HG03439 (cell line): ENCODE data around the gene CUL1.
"Not testable (repeated sequence)": the region's sequence is repeated elsewhere in the genome, so short reads cannot be mapped to it uniquely, and the experiment has no call there.

ENCODE experiments used
- ATAC-seq: cut with Tn5 transposase; IDR thresholded peaks from one replicate; pipeline ENCODE4 v1.9.1; 2021; ENCODE audit warnings: mild to moderate bottlenecking, moderate library complexity; ENCODE audit not compliant: unreplicated experiment

Gene CUL1

DNA sequence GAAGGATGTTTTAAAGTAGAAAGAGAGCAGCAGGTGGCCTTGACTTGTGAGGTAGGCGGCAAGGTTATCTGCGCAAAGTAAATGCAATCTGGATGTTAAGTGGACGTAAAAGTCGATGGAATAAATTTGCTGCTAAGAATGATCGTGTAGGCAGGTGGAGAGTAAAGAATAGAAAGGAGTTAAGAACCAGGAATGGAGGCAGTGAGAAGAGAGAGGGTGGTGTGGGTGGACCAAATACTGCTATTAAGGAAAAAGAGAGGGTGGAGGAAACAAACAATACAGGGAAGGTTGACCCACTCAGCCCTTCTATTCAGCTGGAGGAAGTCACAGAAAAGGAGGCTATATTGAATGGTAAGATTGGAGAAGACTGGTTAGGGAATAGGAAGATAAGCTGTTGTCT lies 1.9 kb upstream of the CUL1 start:
- no peak for ATAC-seq

DNA sequence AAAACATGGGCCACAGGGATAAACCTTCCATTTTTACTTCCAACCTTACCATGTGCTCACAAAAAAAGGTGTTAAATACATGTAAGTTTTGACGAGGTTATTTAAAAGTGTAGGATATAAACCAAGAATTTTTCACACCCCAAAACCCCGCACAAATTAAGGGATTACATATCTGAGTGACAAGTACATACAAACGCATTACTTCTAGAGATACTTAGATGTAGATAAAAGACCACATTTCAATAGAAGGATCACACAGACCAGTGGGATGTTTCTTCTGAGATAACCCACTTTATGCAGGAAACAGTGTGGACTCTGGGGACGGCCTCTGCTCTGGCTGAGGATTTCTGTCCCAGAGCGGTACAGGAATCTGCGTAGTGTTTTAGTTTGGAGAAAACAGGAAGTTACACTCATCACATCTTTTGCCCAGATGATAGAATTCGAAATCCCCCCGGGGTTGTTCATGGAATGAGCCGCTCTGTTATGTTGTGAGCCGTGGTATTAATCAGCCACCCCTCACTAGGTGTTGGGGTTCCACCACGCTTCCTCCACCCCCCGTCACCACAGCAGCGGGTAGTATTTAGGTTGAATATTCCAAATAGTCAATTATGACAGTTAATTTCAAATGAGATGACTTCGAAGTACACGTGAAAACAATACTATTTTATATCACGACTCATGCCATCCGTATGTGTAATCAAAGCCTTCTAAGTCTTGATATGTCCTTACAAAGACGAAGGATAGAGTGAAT lies 1.3 kb upstream of the CUL1 start:
- ATAC-seq: no peak

DNA sequence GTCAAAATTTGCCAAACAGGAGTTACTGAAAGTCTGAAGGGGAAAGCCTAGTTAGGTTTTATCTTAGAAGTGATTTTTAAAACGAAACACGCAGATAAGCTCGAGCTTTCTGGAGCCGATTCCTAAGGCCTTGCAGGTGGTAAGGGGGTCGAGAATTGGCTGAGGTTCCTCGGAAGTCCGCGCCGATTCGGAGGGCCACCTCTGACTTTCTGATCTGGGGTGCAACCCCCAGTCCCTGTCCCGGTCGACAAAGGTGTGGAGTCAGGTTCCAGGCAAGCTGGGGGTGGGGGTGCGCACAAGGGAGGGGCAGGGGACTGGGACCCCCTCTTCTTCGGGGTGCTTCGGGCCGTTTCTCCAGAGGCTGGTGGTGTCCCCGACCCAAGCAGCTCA lies 701 bp upstream of the CUL1 start:
- ATAC-seq: no peak

DNA sequence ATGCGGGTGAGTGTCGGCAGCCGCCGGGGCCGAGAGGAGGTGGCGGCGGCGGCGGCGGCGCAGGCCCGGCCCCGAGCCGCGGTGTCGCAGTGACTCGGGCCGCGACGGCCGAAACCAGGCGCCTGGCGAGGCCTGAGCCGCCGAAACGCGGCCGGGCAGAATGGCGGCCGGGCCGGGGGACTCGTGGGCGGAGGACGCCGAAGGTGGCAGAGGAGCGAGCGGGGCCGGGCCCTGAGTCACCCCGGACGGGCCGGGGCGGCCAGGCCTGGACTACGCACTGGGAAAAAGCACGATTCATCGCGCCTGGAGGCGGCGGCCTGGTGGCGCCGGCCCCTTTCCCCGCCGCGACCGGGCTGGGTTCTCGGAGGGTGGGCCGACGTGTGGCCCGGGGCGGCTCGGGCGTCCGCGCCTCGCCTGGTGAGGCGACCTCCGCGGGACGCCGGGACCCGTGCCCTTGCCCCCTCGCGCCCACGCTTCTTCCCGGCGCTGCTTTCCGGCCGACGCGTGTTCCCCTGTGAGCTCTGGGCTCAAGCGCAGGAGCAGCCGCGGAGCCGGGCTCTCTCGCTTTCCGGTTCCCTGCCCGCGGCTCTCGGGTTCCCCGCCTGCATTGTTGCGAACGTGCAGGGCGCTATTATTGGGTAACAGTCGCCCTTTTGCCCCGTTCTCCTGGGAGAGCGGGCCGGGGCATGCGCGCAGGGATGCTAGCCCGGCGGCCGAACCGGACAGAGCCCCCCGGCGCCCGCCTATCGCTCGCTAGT lies 500 bp downstream of the CUL1 start:
- ATAC-seq: peak; percentile 48

DNA sequence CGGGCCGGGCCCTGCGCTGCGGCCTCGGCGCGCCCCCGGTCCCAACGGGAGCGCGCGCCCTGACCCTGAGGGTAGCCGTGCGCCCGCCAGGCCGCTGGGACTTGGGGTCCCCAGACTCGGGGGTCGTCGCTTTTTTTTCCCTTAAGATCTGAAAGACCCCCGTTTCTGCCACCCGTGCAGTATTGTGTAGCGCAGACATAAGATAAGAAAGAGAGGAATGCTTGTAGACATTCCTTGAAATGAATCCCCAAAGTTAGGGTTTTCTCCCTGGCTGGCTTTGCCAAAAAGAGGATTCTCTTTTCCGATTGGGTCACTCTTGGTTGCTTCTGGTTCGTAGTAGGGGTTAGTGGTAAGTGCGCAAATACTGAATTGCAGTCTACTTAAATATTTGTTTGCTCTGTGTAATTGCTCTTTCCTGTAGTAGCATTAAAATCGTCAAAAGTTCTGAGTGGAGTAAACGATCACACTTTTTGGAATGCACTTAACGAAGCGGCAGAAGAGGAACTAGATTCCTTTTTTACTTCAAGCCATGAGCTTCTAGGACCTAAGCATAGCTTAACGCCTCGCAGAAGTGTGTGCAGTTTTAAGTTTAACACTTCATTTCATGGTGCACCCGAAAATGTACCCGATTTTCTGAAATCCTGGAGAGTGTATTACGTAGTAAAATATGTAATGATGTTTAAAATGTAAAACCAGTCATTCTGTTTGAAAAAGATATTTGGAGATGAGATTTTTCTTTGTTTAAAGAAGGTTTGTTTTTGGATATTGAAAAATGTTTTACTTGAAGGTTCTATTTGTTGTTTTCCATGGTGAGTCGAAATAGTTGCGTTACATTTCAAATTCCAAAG lies 1.3 kb downstream of the CUL1 start:
- ATAC-seq: peak; percentile 35

DNA sequence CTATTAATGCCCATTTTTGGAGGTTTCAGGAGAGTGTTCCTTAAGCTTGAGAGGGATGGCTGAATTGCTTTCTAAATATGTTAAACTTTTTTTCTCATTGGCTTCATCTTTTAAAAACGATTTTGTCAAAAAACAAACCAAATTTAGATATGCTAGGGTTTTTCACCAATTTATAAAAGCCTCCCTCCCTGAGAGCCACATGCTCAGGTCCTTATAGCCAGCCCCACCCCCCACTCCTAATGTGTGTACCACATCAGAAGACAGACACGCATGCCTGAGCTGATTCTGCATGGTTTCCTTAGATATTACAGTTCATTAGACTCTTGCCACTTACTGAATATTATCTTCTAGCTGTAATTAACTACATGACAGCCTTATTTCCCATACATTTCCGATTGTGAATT lies 2.0 kb downstream of the CUL1 start:
- no peak for ATAC-seq

DNA sequence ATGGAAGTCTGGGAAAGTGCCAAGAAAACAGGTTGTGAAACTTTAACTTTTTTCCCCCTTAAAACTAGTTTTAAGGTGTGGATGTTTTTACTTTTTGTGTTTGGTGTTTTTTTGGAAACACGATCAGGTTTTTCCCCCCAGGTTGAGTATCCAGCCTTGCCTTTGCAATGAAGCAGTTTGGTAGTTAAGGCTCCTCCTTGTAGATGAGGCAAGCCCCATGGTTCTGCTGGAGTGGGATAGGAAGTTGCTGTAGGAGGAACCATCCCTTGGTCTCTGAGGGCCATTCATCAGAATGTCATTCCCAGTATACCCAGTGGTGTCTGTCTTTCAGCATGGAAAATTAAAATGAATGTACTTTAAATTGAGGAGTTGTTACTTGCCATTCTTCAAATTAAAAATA lies 2.7 kb downstream of the CUL1 start:
- no peak for ATAC-seq

DNA sequence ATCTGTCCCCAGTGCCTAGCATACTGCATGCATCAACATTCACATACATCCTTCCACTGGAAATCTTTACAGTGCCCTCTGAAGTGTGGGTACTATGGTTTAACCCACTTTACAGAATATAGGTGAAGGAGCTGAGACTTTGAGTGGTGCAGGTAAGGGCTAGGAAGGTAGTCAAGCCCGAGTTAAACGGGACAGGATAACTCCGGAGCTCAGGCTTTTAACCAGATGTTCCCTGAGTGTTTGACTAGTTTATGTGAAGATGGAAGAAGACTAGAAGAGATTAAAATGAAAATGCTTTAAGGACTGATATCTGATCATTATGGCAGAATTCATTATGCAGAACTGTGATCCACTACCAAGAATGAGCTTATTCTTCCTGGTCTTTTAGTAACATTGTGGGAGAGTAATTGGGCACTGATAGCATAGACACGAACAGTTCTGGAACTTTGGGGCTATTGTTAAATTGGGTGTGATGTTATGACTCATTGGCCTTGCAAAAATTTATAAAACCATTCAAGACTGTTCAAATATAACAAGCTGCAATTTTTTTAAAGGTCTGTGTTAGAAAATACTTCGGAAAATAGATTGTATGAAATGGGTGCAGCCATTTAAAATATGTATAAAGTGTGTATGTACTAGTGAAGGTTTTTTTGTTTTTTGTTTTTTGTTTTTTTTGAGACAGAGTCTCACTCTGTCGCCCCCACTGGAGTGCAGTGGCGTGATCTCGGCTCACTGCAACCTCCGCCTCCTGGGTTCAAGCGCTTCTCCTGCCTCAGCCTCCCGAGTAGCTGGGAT lies 4.4 kb downstream of the CUL1 start:
- no peak for ATAC-seq

DNA sequence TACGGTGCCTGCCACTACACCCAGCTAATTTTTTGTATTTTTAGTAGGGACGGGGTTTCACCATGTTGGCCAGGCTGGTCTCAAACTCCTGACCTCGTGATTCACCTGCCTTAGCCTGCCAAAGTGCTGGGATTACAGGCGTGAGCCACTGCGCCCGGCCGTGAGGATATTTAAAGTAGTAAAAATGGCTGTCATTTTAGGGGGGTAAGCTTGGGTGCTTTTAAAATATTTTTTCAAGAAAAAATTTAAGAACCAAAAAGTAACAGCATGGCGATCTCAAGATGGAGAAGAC lies 4.9 kb downstream of the CUL1 start:
- not testable (repeated sequence) for ATAC-seq

DNA sequence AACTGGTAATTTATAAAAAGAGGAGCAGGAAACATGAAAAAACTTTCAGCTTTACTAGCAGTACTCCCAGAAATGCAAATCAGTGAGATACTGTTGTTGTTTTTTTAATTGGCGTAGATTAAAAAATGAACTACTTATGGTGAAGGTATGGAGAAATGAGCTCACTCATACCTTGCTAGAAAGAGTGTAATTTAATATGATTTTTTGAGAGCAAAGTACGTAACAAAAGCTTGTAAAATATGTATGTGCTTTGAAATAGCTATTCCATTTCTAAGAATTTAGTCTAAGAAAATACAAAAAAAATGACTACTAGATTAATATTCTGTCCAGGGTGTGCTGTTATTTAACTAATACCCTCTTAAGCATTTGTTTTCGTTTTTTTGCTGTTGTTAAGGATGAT lies 5.5 kb downstream of the CUL1 start:
- ATAC-seq: no peak

DNA sequence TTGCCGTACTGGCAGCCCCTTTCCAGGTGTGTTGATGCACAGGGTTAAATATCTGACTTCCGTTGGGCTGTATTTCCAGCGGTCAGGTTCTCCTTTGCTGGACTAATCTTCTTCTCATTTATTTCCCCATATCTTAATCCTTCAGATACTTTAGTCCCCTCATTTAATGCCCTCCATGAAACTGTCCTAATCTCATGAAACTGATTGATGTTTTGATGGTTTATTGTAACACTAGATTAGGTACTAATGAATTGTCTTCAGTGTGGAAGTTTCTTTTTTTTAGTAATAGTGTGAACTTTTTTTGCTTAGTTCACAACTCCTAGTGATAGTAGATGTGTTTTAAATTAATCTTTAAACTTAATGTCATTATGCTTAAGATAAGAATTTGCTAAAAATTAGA lies 6.3 kb downstream of the CUL1 start:
- ATAC-seq: no peak

DNA sequence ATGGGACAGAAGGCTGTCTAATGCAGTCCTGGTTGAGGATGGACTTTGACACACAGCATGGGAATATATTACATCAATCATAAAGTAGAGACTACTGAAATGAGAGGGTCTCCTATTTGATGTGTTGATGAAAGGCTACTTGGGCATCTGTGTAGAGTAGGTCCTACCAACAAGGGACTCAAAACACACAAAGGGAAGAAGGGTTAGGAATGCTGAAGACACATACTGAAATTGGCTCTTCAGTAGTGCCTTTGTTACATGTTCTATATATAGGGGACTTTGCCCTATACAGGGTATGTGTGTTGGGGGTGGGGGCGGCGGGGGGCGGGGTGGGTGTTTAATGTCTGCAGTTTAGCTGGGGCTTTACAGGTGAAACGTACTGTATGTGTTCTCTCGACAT lies 7.7 kb downstream of the CUL1 start:
- ATAC-seq: no peak

DNA sequence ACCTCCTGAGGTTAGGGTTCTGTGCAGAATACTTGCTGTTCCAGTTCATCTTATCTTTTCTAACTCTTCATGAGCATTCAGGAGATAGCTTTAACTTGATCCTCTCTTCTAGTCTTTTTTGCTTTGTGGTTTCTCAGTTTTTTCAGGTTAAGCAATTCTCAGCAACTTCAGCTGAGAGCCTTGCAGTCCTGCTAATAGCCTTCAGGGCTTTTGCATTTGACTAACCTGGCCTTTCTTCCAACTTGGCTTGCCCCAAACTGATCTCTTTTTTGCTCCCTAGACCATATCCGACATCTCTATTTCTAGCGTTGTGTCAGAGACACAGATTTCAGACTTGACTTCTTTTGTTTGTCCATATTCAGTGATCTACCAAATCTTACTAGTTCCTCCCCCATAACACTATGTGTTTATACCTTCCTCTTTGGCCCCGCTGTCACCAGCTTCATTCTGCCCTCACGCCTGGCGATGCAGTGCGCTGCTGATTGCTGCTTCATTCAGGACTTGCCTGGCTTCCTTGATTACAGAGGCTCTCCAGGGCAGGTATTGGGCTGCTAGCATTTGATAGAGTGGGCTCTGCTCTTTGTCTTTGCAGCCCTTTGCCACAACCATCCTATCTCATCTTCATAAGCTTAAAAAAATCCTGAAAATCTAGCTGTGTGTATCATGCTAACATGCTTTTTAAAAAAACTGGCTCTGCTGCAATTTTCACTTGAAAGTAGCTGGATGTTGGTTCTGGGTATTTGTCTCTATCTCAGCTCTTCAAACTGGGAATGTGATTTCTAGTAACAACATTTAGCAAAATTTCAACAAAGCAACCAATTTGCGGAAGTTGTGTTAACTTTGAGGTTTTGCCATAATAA lies 9.6 kb downstream of the CUL1 start:
- no peak for ATAC-seq

DNA sequence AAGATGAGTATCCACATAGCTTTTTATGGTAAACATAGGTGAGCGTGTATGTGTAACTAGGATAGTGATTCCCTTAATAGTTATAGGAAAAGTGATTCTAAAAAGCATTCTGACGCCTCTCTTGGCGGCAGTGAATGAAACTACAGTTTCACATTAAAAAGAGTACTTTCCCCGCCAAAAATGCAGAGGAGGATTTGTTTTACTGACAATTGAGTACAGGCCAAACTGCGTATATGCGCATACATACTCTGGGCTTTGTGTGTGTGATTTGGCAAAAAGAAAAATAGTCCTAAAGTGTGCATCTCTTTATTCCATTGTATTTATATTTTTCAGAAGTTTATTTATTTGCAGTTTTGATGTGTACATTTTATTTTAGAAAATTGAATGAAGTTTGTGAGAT lies 10.3 kb downstream of the CUL1 start:
- no peak for ATAC-seq

DNA sequence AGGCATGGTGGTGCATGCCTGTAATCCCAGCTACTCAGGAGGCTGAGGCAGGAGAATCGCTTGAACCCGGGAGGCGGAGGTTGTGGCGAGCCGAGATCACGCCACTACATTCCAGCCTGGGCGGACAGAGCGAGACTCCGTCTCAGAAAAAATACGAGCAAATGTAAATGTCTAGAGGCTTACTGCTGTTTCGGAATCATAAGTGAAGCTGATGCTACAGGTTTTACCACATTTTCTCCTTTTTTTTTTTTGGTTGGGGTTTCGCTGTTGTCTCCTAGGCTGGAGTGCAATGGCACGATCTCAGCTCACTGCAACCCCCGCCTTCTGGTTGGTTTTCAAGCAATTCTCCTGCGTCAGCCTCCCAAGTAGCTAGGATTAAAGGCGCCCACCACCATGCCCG lies 11.7 kb downstream of the CUL1 start:
- not testable (repeated sequence) for ATAC-seq

DNA sequence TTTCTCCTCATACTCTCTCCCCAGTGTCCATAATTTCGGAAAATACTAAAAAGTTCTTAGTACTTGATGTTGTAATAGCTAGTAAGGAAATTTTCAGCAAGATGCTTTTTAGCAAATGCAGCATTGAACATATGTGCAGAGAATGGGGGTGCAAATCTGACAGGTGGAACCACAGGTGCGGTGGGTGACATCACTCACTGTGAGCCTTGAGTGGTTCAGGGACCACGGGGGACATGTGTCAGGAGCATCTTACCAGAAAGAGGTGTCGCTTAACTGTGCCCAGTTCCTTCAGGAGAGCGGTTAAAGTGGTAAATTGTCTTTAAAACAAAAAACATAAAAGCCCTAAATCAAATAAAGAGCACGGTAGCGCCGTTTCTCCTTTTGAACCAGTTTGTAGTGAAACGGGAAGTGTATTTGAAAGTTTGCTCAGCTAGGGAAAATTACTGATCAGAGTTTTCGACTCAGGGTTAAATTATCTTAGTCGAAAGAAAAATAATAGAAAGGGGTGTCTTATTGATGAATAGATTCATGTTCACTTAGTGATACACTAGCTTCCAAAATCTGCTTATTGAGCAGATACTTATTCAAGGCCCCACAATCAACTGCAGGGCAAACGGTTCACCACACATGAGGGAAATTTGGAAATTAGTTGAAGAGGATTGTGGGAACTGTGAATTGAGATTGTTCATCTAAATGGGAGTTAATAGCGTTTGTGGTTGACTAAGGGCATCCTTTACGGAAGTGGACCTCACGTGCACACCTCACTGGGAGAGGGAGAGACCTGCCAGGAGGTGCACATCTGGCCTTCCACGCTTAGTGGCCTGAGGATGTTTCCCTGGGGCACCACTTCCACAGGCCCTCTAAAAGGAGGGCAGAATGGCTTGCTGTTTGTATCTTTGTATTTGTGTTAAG lies 12.7 kb downstream of the CUL1 start:
- ATAC-seq: no peak

DNA sequence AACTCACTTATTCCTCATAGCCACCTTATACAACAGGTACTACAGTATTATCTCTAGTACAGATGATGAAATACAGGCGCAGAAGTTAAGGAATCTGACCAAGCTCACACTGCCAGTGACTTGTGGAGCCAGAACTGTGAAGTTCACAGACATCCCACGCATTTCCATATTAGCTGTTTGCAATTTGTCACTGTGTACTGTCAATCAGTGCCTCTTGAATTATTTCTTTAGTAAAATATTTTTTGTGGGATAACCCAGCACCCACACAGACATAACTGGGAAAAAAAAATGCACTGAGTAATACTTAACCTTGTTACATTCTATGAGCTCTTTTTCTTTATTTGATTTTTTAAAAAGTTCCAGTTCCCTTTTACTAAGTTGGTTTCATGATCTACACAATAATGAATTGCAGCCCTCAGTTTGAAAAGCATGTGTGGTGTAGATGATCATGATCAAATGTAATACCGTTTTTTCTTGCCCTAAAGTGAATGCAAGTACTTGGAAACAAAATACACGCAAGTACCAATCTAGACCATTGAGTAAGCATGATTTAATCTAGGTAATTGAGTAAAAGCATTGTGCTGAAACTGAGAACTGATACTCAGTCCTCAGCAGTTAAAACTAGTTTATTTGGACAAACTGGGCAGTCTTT lies 14.1 kb downstream of the CUL1 start:
- peak; percentile 37 for ATAC-seq

DNA sequence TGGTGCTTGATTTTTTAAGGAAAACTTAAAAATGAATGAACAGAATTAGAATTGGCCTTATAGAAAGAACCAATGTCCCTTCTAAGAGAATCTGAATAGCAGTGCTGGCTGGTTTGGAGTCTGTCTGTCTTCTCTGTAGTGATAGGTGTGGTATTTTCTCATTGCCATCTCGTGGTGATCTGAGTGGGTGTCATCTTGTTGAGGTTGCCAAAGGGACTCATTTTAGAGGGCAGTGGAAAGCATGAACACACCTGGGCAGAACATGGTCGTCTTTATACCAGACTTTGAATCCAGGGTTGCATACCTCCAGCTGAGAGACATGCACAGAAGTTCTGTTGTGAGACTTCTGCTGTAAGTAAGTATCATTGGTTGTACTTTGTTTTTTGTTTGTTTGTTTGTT lies 15.8 kb downstream of the CUL1 start:
- ATAC-seq: no peak

DNA sequence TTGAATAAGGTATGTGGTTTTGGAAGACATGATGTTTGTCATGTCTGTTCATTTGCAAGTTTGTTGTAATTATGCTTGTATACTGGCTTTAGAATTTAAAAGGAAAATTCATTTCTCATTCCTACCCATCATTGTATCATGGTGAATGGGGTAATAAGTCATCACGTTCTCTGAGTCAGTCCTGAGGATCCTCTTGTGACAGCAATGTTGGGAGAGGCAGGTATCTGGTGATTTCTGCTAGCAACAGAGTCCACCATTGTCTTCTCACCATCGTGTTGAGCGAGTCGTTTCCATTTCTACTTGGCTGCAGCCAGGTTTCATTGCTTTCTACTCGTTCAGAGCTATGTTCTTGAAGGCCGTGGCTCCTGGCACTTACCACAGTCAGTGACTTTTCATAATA lies 16.3 kb downstream of the CUL1 start:
- no peak for ATAC-seq
